ENCODE data around the gene TBL3. TPM values are rescaled to one million over a fixed set of nuclear protein-coding genes. Genes with fewer than 3 reads are reported as not detected.
"Not testable (repeated sequence)": the region's sequence is repeated elsewhere in the genome, so short reads cannot be mapped to it uniquely, and the experiment has no call there.

The TBL3 gene
- total RNA-seq, 2 experiments from 2014 or later: 49.9 to 67.2 TPM

- ChIA-PET POLR2A (interaction anchor here (0.9 to 1.1 kb wide), 3 partner anchors 37 to 146 kb away, joined by 3 to 4 read pairs (median 3); partner anchors contain the start of genes TBL3 and TRAF7), CTCF (ENCODE audit: unreplicated experiment) (no interaction called here)
- Histone ChIP-seq H4K20me1 (ENCODE audit: insufficient read depth, low read length) (peaks cover 10% of the 10 kb centered on the region; the same call in 1 of the 2 replicates), H3K9me3 (ENCODE audit: low read length) (no peaks in the 10 kb centered on the region), H3K4me1 (ENCODE audit: insufficient read depth, low read length, poor library complexity, severe bottlenecking) (peaks cover 32% of the 10 kb centered on the region), H3K9me2 (ENCODE audit: insufficient read depth, low read length) (no peaks in the 10 kb centered on the region), H2AFZ (ENCODE audit: low read length) (no peak overlapping the region), H3K27ac (ENCODE audit: low read depth, low read length, poor library complexity, severe bottlenecking) (peak overlapping the region; percentile 62), H3K79me2 (ENCODE audit: insufficient read depth, low read depth, low read length) (peaks cover 42% of the 10 kb centered on the region), H3K4me2 (ENCODE audit: low read length) (peak overlapping the region; percentile 98), H3K4me3 (ENCODE audit: low read depth, low read length, poor library complexity, severe bottlenecking) (peak overlapping the region; percentile 93), H3K36me3 (ENCODE audit: insufficient read depth, low read length) (peaks cover 14% of the 10 kb centered on the region; the same call in 1 of the 2 replicates)
- intact Hi-C loops (cut with micrococcal nuclease; ENCODE audit: unreplicated experiment): loop anchor here (2.0 kb wide), 1 partner anchor 66 kb away; the partner anchor contains the start of gene MSRB1
- TF ChIP-seq EZH2phosphoT487 (IDR thresholded peaks at IDR 0.05; ENCODE audit: borderline replicate concordance, low read depth, low read length): no peak
- TF ChIP-seq CTCF (conservative IDR thresholded peaks at IDR 0.05; ENCODE audit: low read length): no peak
- DNase-seq (ENCODE audit: low spot score): peak; percentile 45
- BruUV-seq (replicated peaks): no TSS peak
These were observed 37.4 kb downstream of the TBL3 start for GRCh38 chr16:2009164-2009711.

- Histone ChIP-seq H4K20me1 (ENCODE audit: insufficient read depth, low read length) (peaks cover 10% of the 10 kb centered on the region; the same call in 1 of the 2 replicates), H3K4me3 (ENCODE audit: low read depth, low read length, poor library complexity, severe bottlenecking) (peak within 1 kb of the TSS; percentile 93), H3K36me3 (ENCODE audit: insufficient read depth, low read length) (peaks cover 13% of the 10 kb centered on the region; the same call in 1 of the 2 replicates), H3K9me2 (ENCODE audit: insufficient read depth, low read length) (no peaks in the 10 kb centered on the region), H2AFZ (ENCODE audit: low read length) (peak within 1 kb of the TSS; percentile 80; the same call in 1 of the 2 replicates), H3K9me3 (ENCODE audit: low read length) (no peaks in the 10 kb centered on the region), H3K4me1 (ENCODE audit: insufficient read depth, low read length, poor library complexity, severe bottlenecking) (peaks cover 27% of the 10 kb centered on the region), H3K79me2 (ENCODE audit: insufficient read depth, low read depth, low read length) (peaks cover 42% of the 10 kb centered on the region), H3K27ac (ENCODE audit: low read depth, low read length, poor library complexity, severe bottlenecking) (peak within 1 kb of the TSS; percentile 66), H3K4me2 (ENCODE audit: low read length) (peak within 1 kb of the TSS; percentile 100)
- TSS peak; percentile 97 for BruUV-seq (replicated peaks)
- no peak for TF ChIP-seq CTCF (conservative IDR thresholded peaks at IDR 0.05; ENCODE audit: low read length)
- TF ChIP-seq EZH2phosphoT487 (IDR thresholded peaks at IDR 0.05; ENCODE audit: borderline replicate concordance, low read depth, low read length): no peak
- CTCF ChIA-PET (ENCODE audit: unreplicated experiment): no interaction called here
- POLR2A ChIA-PET: no interaction called here
- intact Hi-C loops (cut with micrococcal nuclease; ENCODE audit: unreplicated experiment): loop anchor here (2.0 kb wide), 1 partner anchor 67 kb away; the partner anchor contains the start of gene MSRB1
- peak; percentile 92 for DNase-seq (ENCODE audit: low spot score)
These were observed 38.1 kb downstream of the TBL3 start, which contains the start of gene ZNF598 for GRCh38 chr16:2009791-2010510. Gene ZNF598, minus strand, starts transcription at chr16:2009821.

- H3K27ac ChIP-seq (ENCODE audit: low read depth, low read length, poor library complexity, severe bottlenecking); H3K9me2 ChIP-seq (ENCODE audit: insufficient read depth, low read length); H2AFZ ChIP-seq (ENCODE audit: low read length); CTCF ChIA-PET (ENCODE audit: unreplicated experiment); DNase-seq (ENCODE audit: low spot score); H4K20me1 ChIP-seq (ENCODE audit: insufficient read depth, low read length); H3K4me2 ChIP-seq (ENCODE audit: low read length); H3K9me3 ChIP-seq (ENCODE audit: low read length); H3K4me3 ChIP-seq (ENCODE audit: low read depth, low read length, poor library complexity, severe bottlenecking); BruUV-seq (replicated peaks); intact Hi-C loops (cut with micrococcal nuclease; ENCODE audit: unreplicated experiment): not testable (repeated sequence)
- POLR2A ChIA-PET: interaction anchor here (0.6 to 0.7 kb wide), 2 partner anchors 455 to 674 kb away, joined by 3 to 4 read pairs; no protein-coding TSS in a partner anchor
- Histone ChIP-seq H3K4me1 (ENCODE audit: insufficient read depth, low read length, poor library complexity, severe bottlenecking) (peaks cover 27% of the 10 kb centered on the region), H3K36me3 (ENCODE audit: insufficient read depth, low read length) (peaks cover 13% of the 10 kb centered on the region; the same call in 1 of the 2 replicates), H3K79me2 (ENCODE audit: insufficient read depth, low read depth, low read length) (peaks cover 37% of the 10 kb centered on the region)
These were observed 39.9 kb downstream of the TBL3 start for GRCh38 chr16:2011726-2012125.
